Breast epithelium (tissue), 4 donors: Measurements from ENCODE around the gene SCN3A. TPM values are rescaled to one million over a fixed set of nuclear protein-coding genes. Genes with fewer than 3 reads are reported as not detected.

Experiments
- DNase-seq, 2 donors: peaks; one replicate each; pipeline ENCODE4 v3.0.0-alpha.2; 2019; ENCODE audit warnings: low spot score in 2 of 2
- H3K27ac ChIP-seq, 2 donors: fragments of 200-600 bp; sonication (generic) in 1 of 2; one replicate each; pipeline ENCODE4 v1.5.1; 2016 to 2019; ENCODE audit warnings: mild to moderate bottlenecking in 1 of 2
- H3K27me3 ChIP-seq, 2 donors: fragments of 200-600 bp; sonication (generic) in 1 of 2; one replicate each; pipeline versions ENCODE4 v1.5.1 to v1.6.0; 2017 to 2019; ENCODE audit warnings: control low read depth in 1 of 2, mild to moderate bottlenecking in 1 of 2
- H3K36me3 ChIP-seq: fragments of 200-600 bp; one replicate; pipeline ENCODE4 v1.5.1; 2019
- H3K4me1 ChIP-seq, 2 donors: fragments of 200-600 bp; sonication (generic); one replicate each; pipeline ENCODE4 v1.5.1; 2016 to 2019; ENCODE audit warnings: control low read depth in 1 of 2
- H3K4me3 ChIP-seq, 3 donors: fragments of 200-600 bp; sonication (generic); 1 replicate in 2 of 3; 2 replicates in 1 of 3; pipeline ENCODE4 v1.5.1; 2016 to 2019; ENCODE audit warnings: mild to moderate bottlenecking in 3 of 3, moderate library complexity in 2 of 3
- H3K9me3 ChIP-seq, 2 donors: fragments of 200-600 bp; sonication (generic) in 1 of 2; one replicate each; pipeline ENCODE4 v1.5.1; 2016 to 2019; ENCODE audit warnings: control low read depth in 1 of 2
- CTCF ChIP-seq, 3 donors: fragments of 450-650 bp; IDR thresholded peaks; one replicate each; pipeline ENCODE4 v1.5.1; 2016 to 2017; ENCODE audit warnings: antibody characterized with exemption in 3 of 3, mild to moderate bottlenecking in 3 of 3, moderate library complexity in 3 of 3
- POLR2A ChIP-seq: fragments of 450-650 bp; IDR thresholded peaks from one replicate; pipeline ENCODE4 v1.6.1; 2016; ENCODE audit warnings: antibody characterized with exemption, mild to moderate bottlenecking, moderate library complexity
- POLR2AphosphoS5 ChIP-seq, 3 donors: sonication (generic); formaldehyde crosslinking; IDR thresholded peaks; one replicate each; pipeline ENCODE4 v1.6.1; 2017; ENCODE audit warnings: antibody characterized with exemption in 3 of 3
- intact Hi-C: fragments of 100-400 bp; cut with DNase I; formaldehyde crosslinking; loops from one replicate; pipeline ENCODE4 v1.15.1; 2023; ENCODE audit warnings: low total_unique reads
- total RNA-seq, 3 donors: library from RNA; depleted of rRNA; stranded (reverse); fragments of >200 nt; gene quantifications; one replicate each; pipeline ENCODE4 v1.1.0, GENCODE V29; 2016

Gene SCN3A
- total RNA-seq, 3 donors from 2014 or later = 0.64 to 5.3 (median 1.6) TPM

- TF ChIP-seq POLR2AphosphoS5 (IDR thresholded peaks at IDR 0.05) (no peak), CTCF (IDR thresholded peaks at IDR 0.05) (no peak)
- no peaks in the 10 kb centered on the region for H3K27me3 ChIP-seq
- no peak overlapping the region for H3K4me3 ChIP-seq
- no peaks in the 10 kb centered on the region for H3K4me1 ChIP-seq
- H3K27ac ChIP-seq = no peak overlapping the region
- intact Hi-C loops = no loop called here
- H3K36me3 ChIP-seq = no peaks in the 10 kb centered on the region
- H3K9me3 ChIP-seq = no peaks in the 10 kb centered on the region
- no peak for DNase-seq
Observed at GRCh38 chr2:165173215-165173614, 30.6 kb downstream of the SCN3A start.

GRCh38 chr2:165164201-165164600, 39.6 kb downstream of the SCN3A start:
- Histone ChIP-seq H3K9me3 (no peaks in the 10 kb centered on the region), H3K27ac (no peak overlapping the region), H3K4me3 (no peak overlapping the region), H3K36me3 (no peaks in the 10 kb centered on the region), H3K4me1 (no peaks in the 10 kb centered on the region), H3K27me3 (no peaks in the 10 kb centered on the region)
- TF ChIP-seq POLR2A = no peak
- TF ChIP-seq CTCF (IDR thresholded peaks at IDR 0.05) = no peak
- no peak for TF ChIP-seq POLR2AphosphoS5 (IDR thresholded peaks at IDR 0.05)
- intact Hi-C loops = loop anchor here (10.0 kb wide), 1 partner anchor 1329 kb away; no protein-coding TSS in a partner anchor
- DNase-seq = no peak

GRCh38 chr2:165163761-165164160, 40.1 kb downstream of the SCN3A start:
- no peaks in the 10 kb centered on the region for H3K36me3 ChIP-seq

GRCh38 chr2:165162466-165162865, 41.4 kb downstream of the SCN3A start:
- intact Hi-C loops = loop anchor here (10.0 kb wide), 1 partner anchor 1328 kb away; no protein-coding TSS in a partner anchor
- no peak for DNase-seq
- H3K27me3 ChIP-seq = no peaks in the 10 kb centered on the region
- no peak overlapping the region for H3K4me3 ChIP-seq
- no peaks in the 10 kb centered on the region for H3K4me1 ChIP-seq
- no peak for TF ChIP-seq CTCF (IDR thresholded peaks at IDR 0.05)
- TF ChIP-seq POLR2AphosphoS5 (IDR thresholded peaks at IDR 0.05) = no peak
- TF ChIP-seq POLR2A = no peak
- H3K36me3 ChIP-seq = no peaks in the 10 kb centered on the region
- no peaks in the 10 kb centered on the region for H3K9me3 ChIP-seq
- no peak overlapping the region for H3K27ac ChIP-seq

More at GRCh38 chr2:165163761-165164160, 40.1 kb downstream of the SCN3A start:
- TF ChIP-seq CTCF (IDR thresholded peaks at IDR 0.05) (no peak), POLR2A (no peak), POLR2AphosphoS5 (IDR thresholded peaks at IDR 0.05) (no peak)
- intact Hi-C loops = loop anchor here (10.0 kb wide), 1 partner anchor 1329 kb away; no protein-coding TSS in a partner anchor
- no peaks in the 10 kb centered on the region for H3K9me3 ChIP-seq
- no peak overlapping the region for H3K4me3 ChIP-seq
- H3K4me1 ChIP-seq = no peaks in the 10 kb centered on the region
- no peak for DNase-seq
- no peak overlapping the region for H3K27ac ChIP-seq
- H3K27me3 ChIP-seq = no peaks in the 10 kb centered on the region

GRCh38 chr2:165161510-165161909, 42.3 kb downstream of the SCN3A start:
- intact Hi-C loops = loop anchor here (10.0 kb wide), 1 partner anchor 1327 kb away; no protein-coding TSS in a partner anchor
- TF ChIP-seq POLR2AphosphoS5 (IDR thresholded peaks at IDR 0.05) (no peak), POLR2A (no peak)
- Histone ChIP-seq H3K4me1 (no peaks in the 10 kb centered on the region), H3K27ac (no peak overlapping the region), H3K36me3 (no peaks in the 10 kb centered on the region), H3K4me3 (no peak overlapping the region), H3K9me3 (no peaks in the 10 kb centered on the region), H3K27me3 (no peaks in the 10 kb centered on the region)
- DNase-seq = no peak

- TF ChIP-seq POLR2AphosphoS5 (IDR thresholded peaks at IDR 0.05) = no peak
- TF ChIP-seq CTCF (IDR thresholded peaks at IDR 0.05) = no peak
- TF ChIP-seq POLR2A = no peak
- H3K27ac ChIP-seq = no peak overlapping the region
- H3K36me3 ChIP-seq = no peaks in the 10 kb centered on the region
- H3K4me3 ChIP-seq = no peak overlapping the region
- no peak for DNase-seq
- H3K4me1 ChIP-seq = no peaks in the 10 kb centered on the region
- H3K27me3 ChIP-seq = no peaks in the 10 kb centered on the region
- intact Hi-C loops = no loop called here
- H3K9me3 ChIP-seq = no peaks in the 10 kb centered on the region
Observed at GRCh38 chr2:165157160-165157559, 46.7 kb downstream of the SCN3A start.
